DMS53 treated with DMSO at 0.1 percent for 48 hours (cell line): ENCODE data around the gene EEF2KMT.
A peak's percentile ranks its signal among the peaks of the same experiment; 100 is the strongest.
"Not testable (repeated sequence)": the region's sequence is repeated elsewhere in the genome, so short reads cannot be mapped to it uniquely, and the experiment has no call there.

Source experiments
- DNase-seq: peaks from one replicate; lab custom pipeline; 2025; ENCODE audit not compliant: unreplicated experiment; lab: John Stamatoyannopoulos, UW

Gene EEF2KMT

DNA sequence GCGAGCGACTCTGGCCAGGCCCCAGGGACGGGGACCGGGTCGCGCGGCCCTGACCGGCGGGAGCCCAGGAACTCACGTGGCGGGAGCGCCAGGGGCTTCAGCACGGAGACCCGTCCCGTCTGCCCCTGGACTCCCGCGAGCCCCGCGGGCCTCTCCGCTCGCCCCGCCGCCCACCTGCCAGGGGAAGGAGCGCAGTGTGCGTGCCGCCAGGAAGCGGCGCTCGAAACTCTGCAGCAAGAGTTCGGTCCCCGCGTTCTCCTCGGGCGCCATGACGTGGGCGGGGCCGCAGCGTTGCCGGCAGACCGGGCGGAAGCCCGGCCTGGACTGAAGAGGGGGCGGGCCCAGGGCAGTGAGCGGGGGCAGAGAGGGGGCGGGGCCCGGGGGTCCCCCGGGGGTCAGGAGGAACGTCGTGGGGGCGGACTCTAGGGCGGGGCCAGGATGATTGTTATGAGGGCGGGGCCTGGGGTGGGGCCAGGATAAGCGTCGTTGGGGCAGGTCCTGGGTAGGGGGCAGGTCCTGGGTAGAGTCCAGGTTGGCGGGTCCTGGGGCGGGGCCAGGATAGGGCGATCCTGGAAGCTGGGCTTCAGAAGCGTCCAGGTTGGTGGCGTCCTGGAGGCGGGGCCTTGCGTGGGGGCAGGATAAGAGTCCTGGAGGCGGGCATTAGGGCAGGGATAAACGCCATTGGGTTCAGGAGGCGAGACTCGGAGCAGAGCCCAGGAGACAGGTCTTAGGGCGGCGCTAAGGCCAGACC, at the start of gene EEF2KMT:
Gene EEF2KMT (minus strand): TSS at position 326 of the 751 bp plus-strand sequence. CDS start 56 bp downstream, at position 270.
- DNase-seq: peak; percentile 86

DNA sequence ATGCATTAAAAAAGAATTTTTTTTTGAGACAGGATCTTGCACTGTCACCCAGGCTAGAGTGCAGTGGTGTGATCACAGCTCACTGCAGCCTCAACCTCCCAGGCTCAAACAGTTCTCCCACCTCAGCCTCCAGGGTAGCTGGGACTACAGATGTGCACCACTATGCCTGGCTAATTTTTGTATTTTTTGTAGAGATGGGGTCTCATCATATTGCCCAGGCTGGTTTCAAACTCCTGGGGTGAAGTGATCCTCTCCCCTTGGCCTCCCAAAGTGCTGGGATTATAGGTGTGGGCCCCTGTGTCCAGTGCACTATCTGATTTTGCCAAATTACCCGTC, 47.0 kb upstream of the EEF2KMT start:
- not testable (repeated sequence) for DNase-seq

DNA sequence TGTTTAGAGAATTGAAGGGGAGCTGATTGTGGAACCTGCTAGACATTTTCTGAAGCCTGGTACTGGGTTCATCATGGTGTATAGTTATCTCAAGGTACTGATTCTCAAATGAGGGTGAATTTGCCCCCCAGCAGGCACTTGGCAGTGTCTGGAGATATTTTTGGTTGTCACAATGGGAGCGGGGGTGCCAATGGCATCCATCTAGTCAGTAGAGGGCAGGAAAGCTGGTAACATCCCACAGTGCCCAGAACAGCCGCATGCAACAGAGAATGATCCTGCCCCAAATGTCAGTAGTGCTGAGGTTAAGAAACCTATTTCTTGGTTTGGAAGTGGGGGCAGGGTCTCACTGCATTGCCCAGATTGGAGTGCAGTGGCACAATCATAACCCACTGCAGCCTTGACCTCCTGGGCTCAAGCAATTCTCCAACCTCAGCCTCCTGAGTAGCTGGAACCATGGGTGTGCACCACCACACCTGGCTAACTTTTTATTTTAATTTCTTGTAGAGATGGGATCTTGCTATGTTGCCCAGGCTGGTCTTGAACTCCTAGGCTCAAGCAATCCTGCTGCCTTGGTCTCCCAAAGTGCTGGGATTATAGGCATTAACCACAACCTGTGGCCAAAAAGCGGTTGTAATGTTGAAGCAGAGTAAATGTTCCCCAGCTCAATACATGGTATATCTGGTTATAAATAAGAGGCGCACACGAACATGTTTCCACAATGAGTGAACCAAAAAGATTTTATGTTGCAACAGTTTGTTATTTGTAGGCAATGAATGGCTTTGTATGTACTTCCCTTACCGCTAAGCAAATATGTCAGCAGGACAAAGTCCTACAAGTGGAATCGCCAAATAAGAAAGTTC, 46.4 kb upstream of the EEF2KMT start:
- no peak for DNase-seq

- DNase-seq: not testable (repeated sequence)
Observed at GRCh38 chr16:5140151-5140550, 42.6 kb upstream of the EEF2KMT start.

DNA sequence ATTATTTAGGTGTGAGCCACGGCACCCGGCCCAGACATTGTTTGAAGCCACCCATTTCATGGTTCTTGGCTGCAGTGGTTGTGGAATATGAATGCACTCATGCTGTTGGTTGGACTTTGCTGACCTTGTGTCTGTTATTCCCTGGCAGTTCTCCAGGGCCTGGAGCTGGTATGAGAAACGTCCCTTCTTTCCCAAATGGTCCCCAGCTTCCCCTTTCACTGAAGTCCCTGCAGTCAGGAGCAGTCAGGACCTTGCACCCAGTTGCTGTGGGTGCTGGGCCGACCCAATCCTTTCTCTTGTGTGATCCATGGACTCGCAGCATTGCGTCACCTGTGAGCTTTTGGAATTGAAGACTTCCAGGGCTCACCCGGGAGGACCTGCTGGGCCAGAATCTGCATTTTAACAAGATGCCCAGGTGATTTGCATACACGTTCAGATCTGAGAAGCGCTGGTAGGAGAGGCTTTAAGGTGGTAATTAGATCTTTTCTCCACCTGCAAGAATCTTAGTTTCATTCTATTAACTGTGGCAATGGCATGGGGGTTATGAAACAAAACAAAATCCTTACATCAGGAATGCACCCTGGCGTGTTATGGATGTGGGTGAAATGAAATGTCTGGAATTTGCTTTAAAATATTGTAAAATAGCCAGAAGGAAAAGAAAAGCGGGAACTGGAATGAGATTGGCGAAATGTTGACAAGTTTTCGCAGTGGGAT, 37.3 kb upstream of the EEF2KMT start:
- DNase-seq: not testable (repeated sequence)

DNA sequence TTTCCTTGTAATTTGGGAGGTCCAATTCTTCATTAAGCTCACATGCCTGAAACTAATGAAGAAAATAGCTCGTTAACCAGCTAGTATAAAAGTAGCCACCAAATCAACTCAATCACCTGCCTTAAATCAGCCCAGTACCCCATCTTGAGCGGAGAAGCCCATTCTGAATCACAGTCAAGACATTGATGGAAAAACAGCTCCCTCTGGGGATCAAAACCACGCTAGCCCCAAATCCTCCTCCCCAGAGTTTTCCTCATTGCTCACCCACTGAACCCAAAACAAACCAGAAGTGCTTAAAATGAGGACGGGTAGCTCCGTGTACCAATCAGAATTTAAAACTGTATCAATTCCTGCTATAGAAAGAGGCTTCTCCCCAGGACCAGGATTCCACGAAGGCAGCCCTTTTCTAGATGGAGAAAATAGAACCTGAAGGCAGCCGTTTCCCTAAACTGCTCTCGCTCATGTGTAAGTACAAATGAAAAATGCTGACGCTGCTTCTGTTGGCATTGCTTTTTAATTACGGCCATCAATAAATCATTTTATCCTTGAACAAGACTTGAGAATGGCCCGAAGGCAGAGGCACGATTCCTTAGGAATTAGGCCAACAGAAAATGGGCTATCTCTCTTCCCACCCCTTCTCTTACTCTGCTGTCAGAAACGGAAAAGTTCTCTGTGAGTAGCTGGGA, 35.5 kb upstream of the EEF2KMT start:
- not testable (repeated sequence) for DNase-seq

DNA sequence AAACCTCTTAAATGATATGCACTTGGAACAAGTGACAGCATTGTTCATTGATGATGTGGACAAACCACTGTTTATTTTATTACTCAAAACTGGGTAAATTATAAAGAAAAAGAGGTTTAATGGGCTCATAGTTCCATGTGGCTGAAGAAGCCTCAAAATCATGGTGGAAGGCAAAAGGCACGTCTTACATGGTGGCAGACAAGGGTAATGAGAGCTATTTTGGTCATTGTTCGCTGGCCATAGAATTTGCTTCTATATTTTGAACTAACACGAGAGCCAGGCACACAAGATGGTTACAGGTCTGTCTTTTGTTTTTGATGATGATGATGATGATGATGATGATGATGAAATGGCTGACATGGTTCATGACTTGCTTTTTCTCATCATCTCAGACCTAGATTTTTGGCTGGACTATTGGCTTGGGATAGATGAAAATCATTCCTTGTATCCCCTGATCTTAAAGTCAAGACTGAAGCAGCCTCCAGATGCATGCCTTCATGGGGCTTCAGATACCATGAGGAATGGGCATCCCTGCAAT, 33.9 kb upstream of the EEF2KMT start:
- not testable (repeated sequence) for DNase-seq

GRCh38 chr16:5117300-5118087, 19.9 kb upstream of the EEF2KMT start:
- peak; percentile 10 for DNase-seq

- not testable (repeated sequence) for DNase-seq
Observed at GRCh38 chr16:5116780-5117295, 19.2 kb upstream of the EEF2KMT start.

- DNase-seq: not testable (repeated sequence)
Observed at GRCh38 chr16:5110933-5111332, 13.3 kb upstream of the EEF2KMT start.

GRCh38 chr16:5108505-5109158, 11.0 kb upstream of the EEF2KMT start:
- DNase-seq: no peak

DNA sequence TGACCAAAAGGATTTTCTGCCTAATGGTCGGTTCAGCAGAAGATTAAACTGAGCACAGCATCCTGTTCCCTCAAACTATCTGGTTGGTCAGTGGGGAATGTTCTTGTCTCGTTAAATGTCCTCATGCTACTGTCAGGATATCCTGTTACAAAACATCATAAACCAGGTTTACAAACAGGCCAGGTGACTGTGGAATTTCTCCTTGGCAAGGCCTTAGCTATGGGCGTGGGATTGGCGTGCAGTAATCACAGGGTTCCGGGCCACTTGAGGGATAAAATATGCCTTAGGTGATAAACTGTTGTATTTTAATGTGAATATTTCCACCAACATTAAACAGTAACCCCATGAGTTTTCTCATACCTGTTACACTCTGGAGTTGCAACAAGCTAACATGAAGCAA, 7.4 kb upstream of the EEF2KMT start:
- DNase-seq: not testable (repeated sequence)

DNA sequence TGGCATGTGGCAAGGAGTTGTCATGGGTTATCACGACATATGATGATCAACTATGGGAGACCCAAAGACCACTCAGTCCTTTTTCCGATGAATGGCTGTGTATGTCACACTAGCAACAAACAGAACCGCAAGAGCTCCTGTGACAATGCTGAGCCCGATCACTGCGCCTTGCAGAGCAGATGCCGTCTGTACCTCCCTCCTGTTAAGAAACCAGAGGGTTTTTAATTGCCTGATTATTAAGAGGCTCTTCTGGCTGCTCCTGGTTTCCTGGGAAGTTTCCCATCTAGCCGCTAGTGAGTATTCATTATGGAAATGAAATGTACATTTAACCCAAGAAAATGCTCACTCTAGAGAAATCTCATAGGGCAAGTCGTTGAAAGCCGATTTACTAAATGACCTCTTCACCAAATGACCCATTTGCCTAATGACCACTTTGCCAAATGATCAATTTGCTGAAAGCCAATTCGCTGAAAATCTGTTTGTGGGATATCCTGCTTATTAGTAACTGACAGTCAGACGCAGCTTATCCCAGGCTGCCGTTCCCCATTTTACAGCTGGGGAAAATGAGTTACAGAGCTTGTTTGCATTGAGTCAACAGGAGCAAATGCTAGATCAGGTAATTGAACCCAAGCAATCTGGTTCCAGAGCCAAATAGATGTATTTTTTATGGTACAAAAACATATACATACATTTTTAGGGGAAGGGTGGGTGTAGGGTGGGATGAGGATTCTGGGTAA, 5.9 kb upstream of the EEF2KMT start:
- DNase-seq: not testable (repeated sequence)

GRCh38 chr16:5099174-5099573, 1.6 kb upstream of the EEF2KMT start:
- not testable (repeated sequence) for DNase-seq

DNA sequence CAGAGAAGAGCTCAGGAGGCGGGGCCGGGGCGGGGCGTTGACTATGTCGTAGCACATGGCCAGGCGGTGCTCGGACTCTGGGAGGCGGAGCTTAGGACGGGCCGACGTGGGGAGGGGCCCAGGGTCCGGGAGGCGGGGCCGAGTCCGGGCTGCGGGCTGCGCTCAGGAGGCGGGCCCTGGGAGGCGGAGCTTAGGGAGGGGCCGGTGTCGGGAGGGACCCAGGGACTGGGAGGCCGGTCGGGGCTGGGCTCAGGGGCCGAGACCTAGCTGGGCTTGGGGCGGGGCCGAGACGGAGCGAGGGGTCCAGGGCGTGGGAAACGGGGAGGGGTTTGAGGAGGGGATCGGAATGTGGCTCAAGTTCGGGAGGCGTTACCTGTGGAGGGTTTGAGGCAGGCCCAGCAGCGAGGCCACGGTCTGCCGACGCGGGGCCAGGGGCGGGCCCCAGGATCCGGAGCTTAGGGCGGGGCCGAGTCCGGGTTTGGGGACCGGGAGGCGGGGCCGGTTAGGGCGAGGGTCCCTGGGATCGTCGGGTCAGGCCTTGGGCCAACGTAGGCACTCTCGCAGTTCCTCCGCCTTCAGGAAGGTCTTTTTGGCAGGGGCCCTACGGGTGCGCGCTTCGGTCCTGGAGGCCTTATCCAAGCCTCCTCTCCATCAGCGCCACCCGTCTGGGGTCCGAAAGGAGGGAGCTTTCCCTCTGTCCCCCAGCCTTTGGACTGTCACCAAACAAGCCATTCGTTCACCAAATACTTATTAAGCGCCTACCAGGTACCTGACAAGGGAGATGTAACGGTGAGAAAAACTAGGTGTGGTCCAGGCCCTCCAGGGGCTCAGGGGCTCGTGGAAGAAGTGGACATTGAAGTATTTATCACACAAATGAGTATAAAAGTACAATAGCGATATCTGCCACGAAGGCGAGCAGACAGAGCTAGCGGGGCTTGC, 895 bp upstream of the EEF2KMT start:
- not testable (repeated sequence) for DNase-seq

- DNase-seq: not testable (repeated sequence)
Observed at GRCh38 chr16:5097061-5097469, 530 bp downstream of the EEF2KMT start.

DNA sequence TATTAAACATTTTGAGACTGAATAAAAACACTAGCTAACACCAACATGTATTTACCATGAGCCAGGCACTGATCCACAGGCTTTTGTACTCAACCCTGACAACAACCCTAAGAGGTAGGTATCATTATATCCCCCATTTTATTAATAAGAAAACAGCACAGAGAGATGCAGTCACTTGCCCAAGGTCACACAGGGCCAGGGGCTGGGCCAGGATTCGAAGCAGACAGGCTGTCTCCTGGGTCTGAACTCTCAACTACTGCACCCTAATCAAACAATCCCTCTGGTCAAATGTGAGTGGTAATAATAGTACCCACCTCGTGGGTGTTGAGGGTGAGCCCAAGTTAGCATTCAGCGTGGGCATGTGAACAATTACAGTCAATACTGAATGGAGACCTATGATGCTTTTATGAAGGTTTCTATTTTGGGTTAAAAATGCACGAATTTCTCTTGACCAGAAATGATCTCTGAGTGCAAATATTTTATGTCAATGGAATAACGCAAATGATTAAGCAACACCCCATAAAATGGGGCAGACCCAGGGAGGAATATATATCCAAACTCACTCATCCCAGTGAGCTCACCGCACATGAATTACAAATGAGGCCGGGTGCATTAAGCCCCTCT, 1.0 kb downstream of the EEF2KMT start:
- not testable (repeated sequence) for DNase-seq
